ENCODE data around the gene PYGM. TPM values are rescaled to one million over a fixed set of nuclear protein-coding genes. Genes with fewer than 3 reads are reported as not detected.

PYGM gene
- total RNA-seq, 1 experiment from 2014 or later, result 1.7 TPM

- no TSS peak for BruUV-seq (replicated peaks)
- ChIA-PET CTCF (interaction anchor here (1.4 to 1.5 kb wide), 2 partner anchors 10 to 54 kb away, joined by 4 read pairs; no protein-coding TSS in a partner anchor), POLR2A (no interaction called here), RAD21 (ENCODE audit: low non-redundant PET in 1 of 2, low total read pairs in 2 of 2, uncharacterized antibody in 2 of 2, unreplicated experiment in 2 of 2) (no interaction called here)
- Histone ChIP-seq H4K20me1 (ENCODE audit: insufficient read depth) (no peaks in the 10 kb centered on the region), H3K9me3 (ENCODE audit: control insufficient read depth in 1 of 2, insufficient read depth in 1 of 2, low read depth in 1 of 2, low read length in 2 of 2) (no peaks in the 10 kb centered on the region), H3K27me3 (ENCODE audit: insufficient read depth, low read length) (no peaks in the 10 kb centered on the region), H3K4me2 (ENCODE audit: low read length) (peak within 1 kb of the TSS; percentile 99), H3K27ac (ENCODE audit: low read depth, low read length) (peak within 1 kb of the TSS; percentile 44; the same call in 1 of the 2 replicates), H3K79me2 (ENCODE audit: insufficient read depth, low read length) (no peaks in the 10 kb centered on the region), H3K9ac (ENCODE audit: low read length) (peak within 1 kb of the TSS; percentile 70), H3K9me2 (ENCODE audit: insufficient read depth) (no peaks in the 10 kb centered on the region), H2AFZ (ENCODE audit: low read depth, low read length, poor library complexity, severe bottlenecking) (peak within 1 kb of the TSS; percentile 86), H3K4me1 (ENCODE audit: control insufficient read depth in 1 of 2, insufficient read depth in 2 of 2, low read length in 2 of 2) (peaks cover 7 to 26% of the 10 kb centered on the region in 2 experiments; a peak in 3 of 4 replicates), H3K4me3 (replicated peaks in 1 of 2; ENCODE audit: low read depth in 1 of 2, low read length in 2 of 2) (peak within 1 kb of the TSS; percentile 63 to 83), H3K36me3 (ENCODE audit: control insufficient read depth in 1 of 2, insufficient read depth in 2 of 2, low read length in 2 of 2) (no peaks in the 10 kb centered on the region)
- intact Hi-C loops (cut with micrococcal nuclease), result loop anchor here (5.0 kb wide), 1 partner anchor 192 kb away; no protein-coding TSS in a partner anchor
- DNase-seq (ENCODE audit: low read depth, low spot score) (no peak), ATAC-seq (peak; percentile 74)
- TF ChIP-seq ATF3 (IDR thresholded peaks at IDR 0.05), result no peak
- no peak for TF ChIP-seq EGR1 (IDR thresholded peaks at IDR 0.05; ENCODE audit: low read depth)
- peak; percentile 67 to 88 (median 88) for TF ChIP-seq CTCF (IDR thresholded peaks at IDR 0.05 in 2 of 3, conservative IDR thresholded peaks at IDR 0.05 in 1 of 3; ENCODE audit: borderline replicate concordance in 1 of 3, insufficient read depth in 1 of 3, low read depth in 2 of 3, low read length in 2 of 3)
- no peak for TF ChIP-seq SP1 (IDR thresholded peaks at IDR 0.05; ENCODE audit: low read depth)
- TF ChIP-seq SIN3A (IDR thresholded peaks at IDR 0.05; ENCODE audit: low read depth), result no peak
- no peak for TF ChIP-seq FOSL1 (IDR thresholded peaks at IDR 0.05; ENCODE audit: low read depth)
- TF ChIP-seq ELF1 (IDR thresholded peaks at IDR 0.05; ENCODE audit: borderline replicate concordance, low read depth), result no peak
- TF ChIP-seq POLR2AphosphoS5 (IDR thresholded peaks at IDR 0.05; ENCODE audit: low read depth, low read length), result no peak
- TF ChIP-seq EZH2phosphoT487 (IDR thresholded peaks at IDR 0.05; ENCODE audit: borderline replicate concordance), result no peak
- peak; percentile 68 for TF ChIP-seq RAD21 (IDR thresholded peaks at IDR 0.05; ENCODE audit: low read depth)
Measured at GRCh38 chr11:64743591-64744543, 15.9 kb downstream of the PYGM start, which contains the start of gene RASGRP2. RASGRP2 (minus strand) TSS chr11:64744142; CDS start chr11:64742866, 1,276 bp downstream.

Data from HCT116 (cell line).